HepG2 (cell line): ENCODE results near the gene WASHC3. TPM values are rescaled to one million over a fixed set of nuclear protein-coding genes. Genes with fewer than 3 reads are reported as not detected.
A peak's percentile ranks its signal among the peaks of the same experiment; 100 is the strongest.

Experiments used
- ATF1 ChIP-seq: IDR thresholded peaks from 2 replicates; pipeline ENCODE4 v1.6.1; 2016; ENCODE audit warnings: mild to moderate bottlenecking, control low read depth
- CREB1 ChIP-seq, 2 experiments: fragments of 450-650 bp in 1 of 2; IDR thresholded peaks; 2 replicates each; pipeline ENCODE4 v1.6.1; 2016 to 2017; ENCODE audit warnings: control low read depth in 1 of 2, mild to moderate bottlenecking in 1 of 2, missing compliant biosample characterization in 1 of 2, missing genetic modification characterization in 1 of 2
- ETV5 ChIP-seq: IDR thresholded peaks from 2 replicates; pipeline ENCODE4 v1.6.1; 2018; ENCODE audit warnings: missing biosample characterization, missing genetic modification reagents, inconsistent platforms, borderline replicate concordance
- GABPB1 ChIP-seq: IDR thresholded peaks from 2 replicates; pipeline ENCODE4 v1.6.1; 2016; ENCODE audit warnings: mild to moderate bottlenecking, missing genetic modification reagents, moderate library complexity, missing compliant biosample characterization
- HNRNPL ChIP-seq: fragments of 200-400 bp; formaldehyde crosslinking; IDR thresholded peaks from 2 replicates; pipeline ENCODE4 v1.6.1; 2017; ENCODE audit warnings: mild to moderate bottlenecking, low read depth, low read length
- KIAA2018 ChIP-seq: sonication (generic); formaldehyde crosslinking; IDR thresholded peaks from 2 replicates; pipeline ENCODE4 v1.5.0; 2020; ENCODE audit warnings: mild to moderate bottlenecking, missing genetic modification reagents, borderline replicate concordance
- SUZ12 ChIP-seq: fragments of 150-350 bp; IDR thresholded peaks from 2 replicates; pipeline ENCODE4 v1.6.1; 2014; ENCODE audit warnings: low read depth, low read length
- TAF1 ChIP-seq: sonication (generic); formaldehyde crosslinking; IDR thresholded peaks from 2 replicates; pipeline ENCODE4 v1.4.0; 2020; ENCODE audit warnings: missing genetic modification reagents
- TRIM22 ChIP-seq: fragments of 450-650 bp; IDR thresholded peaks from 2 replicates; pipeline ENCODE4 v1.6.1; 2017
- ZFP36 ChIP-seq: fragments of 150-350 bp; IDR thresholded peaks from 2 replicates; pipeline ENCODE4 v1.6.1; 2018; ENCODE audit warnings: borderline replicate concordance, low read length, low read depth; ENCODE audit not compliant: partially characterized antibody
- ZKSCAN1 ChIP-seq: fragments of 150-350 bp; IDR thresholded peaks from 2 replicates; pipeline ENCODE4 v1.6.1; 2014; ENCODE audit warnings: low read length
- ZNF225 ChIP-seq: sonication (generic); formaldehyde crosslinking; IDR thresholded peaks from 2 replicates; pipeline ENCODE4 v1.4.0; 2020; ENCODE audit warnings: mild to moderate bottlenecking, missing genetic modification reagents
- ZNF512B ChIP-seq: sonication (generic); formaldehyde crosslinking; IDR thresholded peaks from 2 replicates; pipeline ENCODE4 v1.5.1; 2020; ENCODE audit warnings: missing genetic modification reagents, mild to moderate bottlenecking, borderline replicate concordance
- ZNF597 ChIP-seq: sonication (generic); formaldehyde crosslinking; IDR thresholded peaks from 2 replicates; pipeline ENCODE4 v1.5.0; 2020; ENCODE audit warnings: missing genetic modification reagents
- ZNF839 ChIP-seq: sonication (generic); formaldehyde crosslinking; IDR thresholded peaks from 2 replicates; pipeline ENCODE4 v1.4.0; 2020; ENCODE audit warnings: missing genetic modification reagents, mild to moderate bottlenecking, borderline replicate concordance
- polyA plus RNA-seq, 8 experiments: library from polyadenylated mRNA; depleted of rRNA in 3 of 8; stranded (reverse) in 7 of 8; unstranded in 1 of 8; fragments of >200 nt; fragmentation: Illumina TruSeq in 4 of 8; extraction: Trizol in 4 of 8; gene quantifications; 2 replicates each; pipeline versions ENCODE4 v1.2.1 to v1.2.3, GENCODE V29; 2011 to 2016; ENCODE audit warnings: low read depth in 4 of 8, missing spikeins in 1 of 8, mixed read lengths in 1 of 8; ENCODE audit not compliant: insufficient read depth in 1 of 8
- total RNA-seq, 5 experiments: library from RNA; depleted of rRNA; stranded (reverse); fragments of >200 nt; fragmentation: Illumina TruSeq; extraction: Trizol; gene quantifications; 2 replicates each; pipeline ENCODE4 v1.2.3, GENCODE V29; 2016; ENCODE audit warnings: low read depth in 1 of 5

The WASHC3 gene
- total and polyA plus RNA-seq, 2 of the 13 experiments (the other 11 are each of a cell fraction or from before 2014, with no cell fraction given) = 32.7 to 47.3 TPM

GRCh38 chr12:102061560-102062418, at the start of gene WASHC3 (continued):
- TF ChIP-seq TAF1 (CRISPR knock-in tag) (peak; percentile 65; the same call in 1 of the 2 replicates), ZNF839 (CRISPR knock-in tag) (no peak), CREB1 (IDR thresholded peaks at IDR 0.05) (peak; percentile 93), CREB1 (CRISPR knock-in tag; IDR thresholded peaks at IDR 0.05) (peak; percentile 96), GABPB1 (CRISPR knock-in tag) (peak; percentile 96), SUZ12 (peak; percentile 65), KIAA2018 (CRISPR knock-in tag) (no peak), ZKSCAN1 (no peak), TRIM22 (no peak), ZFP36 (no peak), ZNF225 (CRISPR knock-in tag) (peak; percentile 53; the same call in 1 of the 2 replicates), ETV5 (CRISPR knock-in tag) (peak; percentile 51; the same call in 1 of the 2 replicates), ZNF597 (CRISPR knock-in tag) (no peak), HNRNPL (0 out of 2 replicates have a peak, but pooled peaks have one; percentile 25), ATF1 (peak; percentile 89), ZNF512B (CRISPR knock-in tag) (no peak)
